GM12878 (cell line): ENCODE data around the gene ERAL1. TPM values are rescaled to one million over a fixed set of nuclear protein-coding genes. Genes with fewer than 3 reads are reported as not detected.

Experiments used
- ATAC-seq: fragments of 200-7000 bp; cut with Tn5 transposase; 3 replicates; pipeline ENCODE4 v1.9.1; 2020; ENCODE audit warnings: mild to moderate bottlenecking, moderate library complexity
- BruUV-seq: library from RNA; stranded (reverse); fragments of 400-500 nt; replicated peaks from 2 replicates; lab custom pipeline; 2021; lab: Mats Ljungman, UMichigan
- CTCF ChIA-PET: fragments of 300-600 bp; sonication (Branson Sonifier 250); formaldehyde crosslinking; extraction: SDS; loops from one replicate; lab custom pipeline; 2021; ENCODE audit warnings: inconsistent platforms; lab: Yijun Ruan, JAX
- POLR2A ChIA-PET: fragments of 350-600 bp; formaldehyde crosslinking; extraction: SDS; loops from one replicate; lab custom pipeline; 2021; ENCODE audit warnings: inconsistent platforms; lab: Charles Lee
- RAD21 ChIA-PET: fragments of 300-600 bp; sonication (Branson Sonifier 250); formaldehyde crosslinking; loops from one replicate; lab custom pipeline; 2023; ENCODE audit warnings: antibody characterized with exemption; ENCODE audit not compliant: unreplicated experiment; lab: Charles Lee
- SMC1A ChIA-PET: fragments of 300-600 bp; sonication (Branson Sonifier 250); formaldehyde crosslinking; loops from one replicate; lab custom pipeline; 2023; ENCODE audit not compliant: unreplicated experiment, uncharacterized antibody; lab: Charles Lee
- DNase-seq: peaks from one replicate; pipeline ENCODE4 v3.0.0-alpha.2; 2011; ENCODE audit warnings: low read depth, low spot score
- FAIRE-seq: peaks from 3 replicates; lab custom pipeline; 2011; peaks lifted over from hg19 to GRCh38; lab: Jason Lieb, UNC
- H2AFZ ChIP-seq: 2 replicates; pipeline ENCODE4 v1.6.0; 2011; ENCODE audit warnings: low read depth, low read length, control low read depth; ENCODE audit not compliant: control insufficient read depth
- H3K27ac ChIP-seq: 2 replicates; pipeline ENCODE4 v1.5.1; 2011; ENCODE audit warnings: control low read depth; ENCODE audit not compliant: control insufficient read depth, insufficient read depth
- H3K27me3 ChIP-seq, 2 experiments: replicated peaks in 1 of 2; 2 replicates each; pipeline versions ENCODE4 v1.6.0 to v1.6.1; 2011; ENCODE audit warnings: low read length in 1 of 2; ENCODE audit not compliant: control insufficient read depth in 2 of 2, insufficient read depth in 2 of 2
- H3K36me3 ChIP-seq, 2 experiments: 2 replicates each; pipeline ENCODE4 v1.5.1; 2011; ENCODE audit warnings: low read length in 1 of 2; ENCODE audit not compliant: control insufficient read depth in 2 of 2, insufficient read depth in 2 of 2
- H3K4me1 ChIP-seq: 2 replicates; pipeline ENCODE4 v1.6.1; 2011; ENCODE audit warnings: mild to moderate bottlenecking, low read length, moderate library complexity, mixed read lengths; ENCODE audit not compliant: control insufficient read depth, insufficient read depth
- H3K4me2 ChIP-seq: 2 replicates; pipeline ENCODE4 v1.6.0; 2011; ENCODE audit warnings: control low read depth; ENCODE audit not compliant: control insufficient read depth, insufficient read depth
- H3K4me3 ChIP-seq: fragments of 200-600 bp; sonication (generic); 2 replicates; pipeline ENCODE4 v1.5.1; 2016
- H3K79me2 ChIP-seq: 2 replicates; pipeline ENCODE4 v1.6.0; 2011; ENCODE audit warnings: low read length; ENCODE audit not compliant: control insufficient read depth, insufficient read depth
- H3K9ac ChIP-seq: 2 replicates; pipeline ENCODE4 v1.8.0; 2011; ENCODE audit warnings: low read length, control low read depth, mixed read lengths; ENCODE audit not compliant: control insufficient read depth, insufficient read depth
- H3K9me3 ChIP-seq: replicated peaks from 3 replicates; pipeline ENCODE4 v1.5.1; 2011; ENCODE audit warnings: mild to moderate bottlenecking, low read length; ENCODE audit not compliant: control insufficient read depth, insufficient read depth
- H4K20me1 ChIP-seq: 2 replicates; pipeline ENCODE4 v1.6.0; 2011; ENCODE audit not compliant: control insufficient read depth, insufficient read depth
- BCL11A ChIP-seq: IDR thresholded peaks from 2 replicates; pipeline ENCODE4 v1.6.1; 2011; ENCODE audit warnings: low read depth, low read length
- CBX3 ChIP-seq: fragments of 200-600 bp; sonication (generic); IDR thresholded peaks from 2 replicates; pipeline ENCODE4 v1.6.1; 2016; ENCODE audit warnings: low read depth, borderline replicate concordance
- CHD2 ChIP-seq: IDR thresholded peaks from 2 replicates; pipeline ENCODE4 v1.6.1; 2011; ENCODE audit warnings: low read depth, low read length, improper control_type of control experiment, borderline replicate concordance
- CREB1 ChIP-seq: IDR thresholded peaks from 2 replicates; pipeline ENCODE4 v1.6.1; 2012; ENCODE audit warnings: low read depth, mild to moderate bottlenecking, inconsistent platforms
- IKZF1 ChIP-seq: fragments of 450-650 bp; conservative IDR thresholded peaks from 2 replicates; pipeline ENCODE4 v1.6.1; 2017; ENCODE audit warnings: antibody characterized with exemption, mild to moderate bottlenecking
- IKZF2 ChIP-seq, 2 experiments: fragments of 450-650 bp; IDR thresholded peaks; 2 replicates each; pipeline ENCODE4 v1.6.1; 2017; ENCODE audit warnings: mild to moderate bottlenecking in 2 of 2, moderate library complexity in 2 of 2
- SIX5 ChIP-seq: IDR thresholded peaks from 2 replicates; pipeline ENCODE4 v1.6.1; 2011; ENCODE audit warnings: mild to moderate bottlenecking, low read depth, low read length, moderate library complexity; ENCODE audit not compliant: severe bottlenecking
- SREBF1 ChIP-seq: IDR thresholded peaks from 2 replicates; pipeline ENCODE4 v1.6.1; 2012; ENCODE audit warnings: mild to moderate bottlenecking, low read length
- USF1 ChIP-seq: IDR thresholded peaks from 2 replicates; pipeline ENCODE4 v1.6.1; 2011; ENCODE audit warnings: borderline replicate concordance, low read depth, mild to moderate bottlenecking, moderate library complexity, mixed read lengths, low read length; ENCODE audit not compliant: insufficient read depth; ENCODE audit errors: extremely low read length
- WGBS: methylation state at CpG from one replicate; pipeline ENCODE4 v1.1.6; 2016; ENCODE audit warnings: low lambda C conversion rate; ENCODE audit not compliant: insufficient replicate concordance, insufficient coverage; ENCODE audit errors: missing lambda C conversion rate; 5-methylcytosine and 5-hydroxymethylcytosine counted together
- in situ Hi-C: fragments of 300-500 bp; cut with MboI; formaldehyde crosslinking; loops from 9 replicates; pipeline ENCODE4 v1.14.3; 2018; ENCODE audit warnings: mixed read lengths
- intact Hi-C: fragments of 100-400 bp; cut with micrococcal nuclease; formaldehyde crosslinking; loops from one replicate; pipeline ENCODE4 v1.14.2; 2022; ENCODE audit not compliant: unreplicated experiment
- polyA plus RNA-seq, 11 experiments: library from polyadenylated mRNA; depleted of rRNA in 4 of 11; unstranded in 6 of 11; stranded (reverse) in 5 of 11; fragments of >200 nt; fragmentation: Nextera tagmentation in 4 of 11; fragmentation: Illumina TruSeq in 1 of 11; extraction: Ambion mirVana in 4 of 11; extraction: Trizol in 1 of 11; gene quantifications; 1 replicate in 1 of 11; 2 replicates in 10 of 11; pipeline versions ENCODE4 v1.2.1 to v1.2.3, GENCODE V29; 2011 to 2016; ENCODE audit warnings: inconsistent platforms in 2 of 11, missing spikeins in 2 of 11, low read depth in 1 of 11
- total RNA-seq, 4 experiments: library from RNA; depleted of rRNA in 3 of 4; stranded (reverse); fragments of >200 nt in 3 of 4; fragmentation: Illumina TruSeq in 1 of 4; extraction: Trizol in 1 of 4; gene quantifications; 2 replicates each; pipeline versions ENCODE4 v1.2.1 to v1.2.3, GENCODE V29; 2013 to 2021

ERAL1 gene
- total and polyA plus RNA-seq, 10 of the 15 experiments (the other 5 are each of a cell fraction or from before 2014, with no cell fraction given), result 27.7 to 175 (median 104) TPM

- Histone ChIP-seq H3K36me3 (no peaks in the 10 kb centered on the region), H3K4me3 (no peak overlapping the region), H3K4me2 (no peak overlapping the region), H3K27ac (no peak overlapping the region), H3K9ac (no peak overlapping the region), H3K79me2 (peaks cover 2% of the 10 kb centered on the region)
- intact Hi-C loops (no loop called here), in situ Hi-C loops (no loop called here)
- no peak for FAIRE-seq
- no peak for ATAC-seq
- 100% methylated on average over 1 of the region's 1 CpG for WGBS
- CTCF ChIA-PET, result interaction anchor here (0.6 to 10.0 kb wide), 8 partner anchors 14 to 284 kb away, joined by 3 to 54 read pairs (median 3); no protein-coding TSS in a partner anchor
- TSS peak; percentile 46 for BruUV-seq
- SMC1A ChIA-PET, result interaction anchor here (0.5 to 1.8 kb wide), 8 partner anchors 9 to 63 kb away, joined by 3 to 5 read pairs (median 4); no protein-coding TSS in a partner anchor
- TF ChIP-seq USF1 (no peak), BCL11A (no peak), IKZF2 (IDR thresholded peaks at IDR 0.05) (no peak), SIX5 (no peak), CHD2 (no peak), CREB1 (no peak), SREBF1 (no peak), IKZF1 (no peak), CBX3 (no peak)
- TF ChIP-seq, all 136 proteins: peak for 0
- no peaks in the 10 kb centered on the region for H3K27me3 ChIP-seq
- POLR2A ChIA-PET, result interaction anchor here (1.2 kb wide), 1 partner anchor 51 kb away, joined by 4 read pairs; no protein-coding TSS in a partner anchor
- no peaks in the 10 kb centered on the region for H4K20me1 ChIP-seq
- DNase-seq, result no peak
- H2AFZ ChIP-seq, result no peak overlapping the region
- H3K4me1 ChIP-seq, result no peaks in the 10 kb centered on the region
- H3K9me3 ChIP-seq, result no peaks in the 10 kb centered on the region
- RAD21 ChIA-PET, result no interaction called here
Observed at GRCh38 chr17:28827672-28828071, 27.1 kb upstream of the ERAL1 start.
